NCI-H2029 (cell line): ENCODE results near the gene DCLK1.

Experiments used
- DNase-seq: peaks from one replicate; lab custom pipeline; 2025; lab: John Stamatoyannopoulos, UW

Gene DCLK1

DNA sequence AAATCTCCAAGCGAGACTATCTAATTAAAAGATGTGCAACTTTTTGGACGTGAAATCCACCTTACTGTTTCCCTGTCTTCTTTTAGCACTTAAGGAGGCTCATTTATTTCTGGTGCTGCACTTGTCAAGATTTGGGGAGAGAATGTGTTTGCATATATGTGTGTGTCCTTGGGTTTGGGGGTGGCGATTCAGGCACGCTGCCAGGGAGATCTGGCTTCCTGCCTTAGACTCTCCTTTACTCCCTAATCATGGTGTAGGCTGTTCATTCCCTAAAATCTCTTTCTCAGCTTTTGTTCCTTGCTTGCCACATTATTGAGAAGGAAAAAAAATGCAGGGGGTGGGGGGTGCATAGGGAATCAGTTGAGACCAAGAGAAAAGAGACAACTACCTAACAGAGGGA is 271.2 kb downstream of the DCLK1 start:
- DNase-seq, result no peak

DNA sequence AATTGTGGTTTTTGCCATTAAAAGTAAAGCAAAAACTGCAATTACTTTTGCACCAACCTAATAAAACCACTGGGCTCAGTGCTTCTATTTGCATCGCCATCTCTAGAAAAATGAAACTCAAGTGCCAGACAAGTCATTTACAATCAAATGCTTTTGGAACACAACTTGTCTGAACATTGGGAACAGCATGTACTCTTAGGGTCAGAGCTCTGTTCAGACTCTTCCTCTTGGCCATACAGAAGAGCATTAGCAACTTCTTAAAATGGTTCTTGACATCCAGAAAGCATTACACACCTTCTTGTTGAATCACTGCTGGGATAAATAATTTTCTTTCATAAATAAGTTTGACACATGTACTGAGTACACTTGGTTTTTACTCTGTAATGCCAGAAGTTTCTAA is 272.5 kb downstream of the DCLK1 start:
- no peak for DNase-seq

- no peak for DNase-seq
Measured at GRCh38 chr13:35857769-35858168, 273.4 kb downstream of the DCLK1 start.

DNA sequence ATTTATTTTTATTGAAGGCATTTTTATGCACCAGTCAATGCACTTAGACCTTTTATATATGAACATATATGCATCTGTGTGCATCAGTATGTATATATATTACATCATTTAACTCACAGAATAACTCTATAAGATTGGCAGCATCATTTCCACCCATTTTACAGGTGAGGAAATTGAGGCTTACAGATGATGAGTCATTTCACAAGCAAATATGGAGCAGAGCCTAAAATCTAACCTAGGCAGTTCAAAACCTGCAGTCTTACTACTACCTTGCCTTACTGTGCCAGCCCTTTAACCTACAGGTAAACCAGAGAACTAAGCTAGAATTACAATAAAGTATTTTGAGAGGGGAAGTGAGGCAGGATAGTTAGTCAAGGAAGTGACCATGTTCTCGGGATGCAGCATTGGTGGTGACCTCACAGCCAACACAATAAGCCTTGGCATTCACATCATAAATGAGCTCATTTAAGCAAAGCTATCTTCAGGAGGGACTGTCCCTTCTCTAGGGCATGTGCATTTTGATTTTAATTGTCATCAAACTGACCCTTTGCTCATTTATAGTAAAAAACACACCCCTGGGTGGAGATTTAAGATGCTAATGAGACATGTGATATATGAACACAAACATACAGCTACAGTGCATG is 274.3 kb downstream of the DCLK1 start:
- DNase-seq, result no peak

DNA sequence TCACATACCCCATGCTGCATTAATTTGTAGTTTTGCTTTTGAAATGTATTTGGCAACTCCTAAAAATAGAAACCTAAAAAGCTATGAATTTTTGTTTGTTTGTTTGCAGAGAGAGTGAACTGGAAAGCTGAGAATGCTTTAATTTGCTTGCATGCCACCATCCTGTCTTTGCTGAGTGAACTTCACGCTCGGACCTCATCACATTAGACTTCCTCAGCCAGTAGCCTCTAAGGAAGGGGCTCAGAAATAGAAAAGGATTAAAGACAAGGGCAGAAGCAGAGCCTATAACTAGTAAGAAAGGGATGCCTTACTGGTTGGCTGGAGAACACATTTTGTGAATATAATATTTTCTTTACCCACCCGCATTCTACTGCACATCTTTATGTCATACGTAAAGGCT is 275.1 kb downstream of the DCLK1 start:
- no peak for DNase-seq

DNA sequence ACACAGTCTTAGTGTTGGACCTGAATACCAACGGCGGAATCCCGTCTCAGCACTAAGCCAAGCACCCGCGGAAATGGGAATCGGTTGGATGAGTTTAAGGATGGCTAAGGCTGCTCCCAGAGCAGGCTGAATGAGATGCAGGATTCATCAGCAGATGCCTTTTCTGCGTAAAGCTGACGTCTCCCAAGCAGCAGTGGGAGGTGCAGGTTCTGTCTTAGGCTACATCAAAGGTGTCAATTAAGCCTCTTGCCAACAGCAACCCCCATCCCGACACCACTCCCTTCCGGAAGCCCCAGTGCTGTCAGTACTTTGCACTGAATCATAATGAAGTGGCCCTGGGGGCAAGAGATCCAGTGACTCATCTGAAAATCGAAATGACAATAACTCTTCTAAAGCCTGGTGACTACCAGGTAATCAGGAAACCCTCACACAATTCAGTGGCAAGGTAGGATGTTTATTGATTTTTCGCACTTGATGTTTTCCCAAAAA is 275.6 kb downstream of the DCLK1 start:
- DNase-seq, result no peak

DNA sequence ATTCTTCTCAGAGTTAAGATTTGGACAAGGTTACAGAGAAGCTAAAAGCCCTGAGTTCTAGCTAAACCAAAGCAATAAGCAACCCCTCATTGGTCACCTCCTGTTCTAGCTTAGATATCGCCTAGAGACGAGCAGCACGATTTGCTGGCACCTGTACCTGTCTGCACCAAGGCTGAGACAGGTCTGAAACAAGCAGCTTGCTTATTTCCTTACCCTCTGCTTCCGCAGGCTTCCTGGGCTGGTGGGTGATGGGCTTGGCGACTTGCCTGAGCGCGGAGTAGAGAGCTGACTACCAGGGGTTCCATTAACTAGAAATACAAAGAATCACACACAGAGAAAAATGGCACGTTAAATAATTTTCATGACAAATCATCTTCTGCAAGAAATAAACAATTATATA is 276.9 kb downstream of the DCLK1 start:
- DNase-seq, result no peak

DNA sequence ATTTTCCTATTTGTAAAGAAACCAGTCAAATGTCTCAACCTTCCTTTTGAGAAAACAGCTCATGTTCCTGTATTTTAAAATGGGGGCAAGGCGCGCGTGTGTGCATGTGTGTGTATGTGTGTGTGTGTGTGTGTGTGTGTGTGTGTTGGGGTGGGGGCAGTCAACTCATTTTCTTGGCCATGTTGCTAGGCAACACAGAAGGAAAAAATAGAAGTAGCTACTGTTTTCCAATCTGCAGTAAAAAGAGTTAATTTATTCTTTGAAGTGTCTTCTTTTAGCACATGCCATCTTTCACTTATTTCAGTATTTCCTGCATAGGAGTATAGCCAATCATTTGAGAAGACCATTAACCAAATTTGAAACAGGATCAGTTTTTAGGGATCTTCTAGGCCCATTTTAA is 279.3 kb downstream of the DCLK1 start:
- DNase-seq, result no peak

DNA sequence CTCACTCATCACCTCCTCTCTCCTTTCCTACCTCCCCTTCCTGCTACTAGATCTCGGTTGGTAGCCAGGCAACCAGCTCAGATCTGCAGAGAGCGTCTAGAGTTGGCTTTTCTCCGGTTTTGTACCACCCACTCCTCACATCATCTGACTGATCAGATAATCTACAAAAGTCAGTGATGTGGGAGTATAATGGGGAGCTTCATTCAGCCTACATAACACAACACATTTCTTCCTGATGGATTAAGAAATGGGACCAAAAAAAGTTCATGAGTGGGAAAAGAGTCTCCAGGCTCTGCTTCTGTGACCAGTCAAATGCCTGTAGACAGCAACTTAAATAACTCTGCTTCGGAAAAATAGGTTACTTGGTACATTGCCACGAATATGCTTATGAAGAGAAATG is 279.8 kb downstream of the DCLK1 start:
- DNase-seq, result no peak

GRCh38 chr13:35850569-35850968 is 280.6 kb downstream of the DCLK1 start:
- no peak for DNase-seq

GRCh38 chr13:35849256-35849644 is 281.9 kb downstream of the DCLK1 start:
- no peak for DNase-seq

DNA sequence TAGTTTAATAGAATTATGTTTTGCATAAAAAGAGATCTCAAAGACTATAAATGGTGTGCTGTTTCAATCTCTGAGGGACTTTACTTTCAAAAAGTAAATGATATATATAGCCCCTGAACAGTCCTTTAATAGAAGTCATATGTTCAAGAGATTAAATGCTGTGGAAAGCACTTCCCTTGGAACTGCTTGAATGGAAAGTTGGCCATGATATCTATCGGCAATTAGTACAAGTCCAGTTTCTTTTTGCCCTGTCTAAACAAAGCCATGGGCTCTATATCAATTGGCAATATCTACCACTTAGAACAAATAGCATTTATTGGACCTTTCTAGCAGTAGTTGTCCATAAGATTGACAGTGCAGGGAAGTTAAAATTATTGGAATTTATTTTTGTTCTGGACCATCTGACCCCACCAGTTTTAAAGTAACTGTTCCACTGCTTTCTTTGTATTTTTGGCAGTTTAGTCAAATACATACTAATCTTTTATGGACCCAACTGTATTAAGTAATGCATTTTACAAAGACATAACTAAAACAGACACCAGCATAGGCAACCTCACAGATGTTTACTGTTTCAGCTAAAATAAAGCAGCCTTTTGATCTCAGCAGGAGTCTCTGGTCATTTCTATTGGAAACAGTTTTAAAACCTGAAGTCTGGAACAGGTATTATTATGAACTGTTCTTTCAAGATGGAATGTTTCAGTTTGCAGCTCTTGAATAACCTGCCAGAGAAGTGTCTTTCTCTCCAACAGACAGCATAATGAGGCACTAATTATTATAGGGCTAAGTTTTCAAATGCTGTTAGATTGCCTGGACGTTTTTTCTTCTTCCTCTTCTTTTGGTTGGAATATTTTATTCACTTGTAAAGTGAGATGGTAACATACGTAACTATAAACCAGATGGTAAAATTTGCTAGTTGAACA is 282.6 kb downstream of the DCLK1 start:
- DNase-seq, result no peak

GRCh38 chr13:35843272-35843671 is 287.9 kb downstream of the DCLK1 start:
- DNase-seq, result no peak

DNA sequence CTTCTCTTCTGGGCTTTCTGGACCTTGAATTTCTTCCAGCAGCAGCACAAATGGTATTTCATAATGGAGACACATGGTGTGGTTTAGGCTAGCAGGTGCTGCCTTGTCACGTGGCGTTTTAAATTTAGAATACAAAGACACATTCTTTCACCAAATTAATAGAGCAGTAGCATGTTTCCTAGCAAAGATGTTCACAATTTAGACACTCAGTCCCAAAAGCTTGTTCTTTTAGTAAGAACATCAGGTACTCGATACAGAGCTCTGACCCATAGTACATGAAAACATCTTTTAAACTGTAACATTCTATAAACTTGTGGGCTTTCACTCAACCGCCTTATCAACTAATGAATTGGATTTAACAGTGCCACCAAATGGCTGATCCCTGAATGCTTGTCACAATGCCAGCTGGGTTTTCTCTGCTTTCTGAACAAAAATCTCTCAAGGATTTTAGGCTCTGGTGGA is 290.1 kb downstream of the DCLK1 start:
- no peak for DNase-seq

- DNase-seq, result no peak
Measured at GRCh38 chr13:35839806-35840205, 291.4 kb downstream of the DCLK1 start.

DNA sequence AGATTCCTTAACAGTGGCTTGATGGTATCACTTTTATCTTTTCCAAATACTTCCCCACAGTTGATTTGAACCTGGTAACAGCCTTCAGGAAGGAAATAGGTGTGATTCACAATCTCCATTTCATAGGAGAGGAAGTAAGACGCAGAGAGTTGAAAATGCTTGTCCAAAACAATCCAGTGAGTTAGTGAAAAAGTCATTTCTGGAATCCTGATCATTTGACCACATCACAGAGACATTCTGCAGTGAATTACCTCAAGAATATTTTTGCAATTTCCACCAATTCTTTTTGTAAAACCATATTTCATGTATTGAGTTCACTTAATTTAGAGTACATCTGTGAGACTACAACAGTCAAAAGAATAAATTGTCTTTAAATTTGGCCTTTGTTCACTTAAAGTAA is 292.8 kb downstream of the DCLK1 start:
- no peak for DNase-seq

DNA sequence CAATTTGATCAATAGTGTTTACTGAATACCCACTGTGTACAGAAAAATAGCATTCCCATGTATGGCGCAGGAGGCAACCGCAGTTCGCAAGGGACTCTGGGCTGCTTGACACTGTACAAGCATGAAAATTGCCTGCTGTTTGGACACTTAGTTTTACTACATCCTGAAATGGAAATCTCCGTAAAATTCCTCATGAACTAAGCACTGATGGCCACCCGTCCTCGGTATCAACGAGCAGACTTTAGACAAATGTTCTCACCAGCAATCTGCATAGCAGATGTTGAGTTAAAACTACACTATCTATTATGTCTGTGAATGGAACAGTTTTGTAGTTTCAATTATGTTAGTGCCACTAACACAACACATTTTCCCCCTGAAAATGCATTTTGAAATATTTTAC is 294.7 kb downstream of the DCLK1 start:
- no peak for DNase-seq

GRCh38 chr13:35835989-35836388 is 295.2 kb downstream of the DCLK1 start:
- DNase-seq, result no peak

GRCh38 chr13:35833608-35834275 is 297.4 kb downstream of the DCLK1 start:
- DNase-seq, result no peak

GRCh38 chr13:35833031-35833430 is 298.2 kb downstream of the DCLK1 start:
- DNase-seq, result no peak

DNA sequence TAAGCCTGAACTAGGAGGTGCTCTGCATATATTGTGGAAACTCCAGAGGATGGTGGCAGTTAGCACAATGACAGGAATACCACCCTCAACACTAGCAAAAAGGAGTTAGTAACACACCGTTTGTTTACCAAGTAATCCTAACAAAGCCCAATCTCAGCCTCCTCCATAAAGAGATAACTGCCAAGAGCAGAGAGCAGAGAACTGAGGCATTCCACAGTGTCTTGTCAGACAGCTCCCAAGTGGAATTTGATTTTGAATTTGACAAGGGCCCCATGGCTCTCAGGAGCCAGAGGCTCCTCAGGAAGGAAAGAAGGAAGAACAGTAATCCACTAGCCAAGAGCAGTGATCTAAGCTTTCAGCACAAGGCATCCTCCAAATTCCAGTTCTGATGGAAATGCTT is 298.6 kb downstream of the DCLK1 start:
- DNase-seq, result no peak

DNA sequence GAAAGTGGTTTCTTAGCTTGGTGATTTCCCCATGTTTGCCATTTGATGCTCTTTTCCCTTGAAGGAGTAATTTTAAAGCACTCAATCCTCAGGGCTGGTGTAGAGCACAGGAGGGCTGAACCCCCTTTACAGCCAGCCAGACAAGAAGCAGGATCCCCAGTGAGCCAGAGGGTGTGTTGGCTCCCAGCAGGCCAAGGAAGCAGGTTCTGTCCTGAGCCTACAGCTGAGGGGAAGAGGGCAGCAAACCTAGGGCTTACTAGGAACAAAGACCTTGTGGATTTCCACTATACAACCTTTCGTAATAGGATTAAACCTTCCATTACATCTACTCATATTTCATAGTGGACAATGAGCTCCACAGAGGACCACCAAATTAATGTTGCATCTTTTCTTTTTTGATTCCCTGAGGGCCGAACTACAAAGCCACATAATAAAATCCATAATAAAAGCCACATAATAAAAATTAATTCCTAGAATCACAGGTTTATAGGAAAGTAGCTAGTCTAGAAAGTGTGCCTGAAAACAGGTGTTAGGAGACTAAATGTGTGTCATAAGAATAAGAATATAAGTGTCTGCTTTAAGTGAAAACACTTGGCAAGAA is 300.2 kb downstream of the DCLK1 start:
- DNase-seq, result no peak
